HCT116 (cell line): ENCODE measurements around the gene DET1. TPM values are rescaled to one million over a fixed set of nuclear protein-coding genes. Genes with fewer than 3 reads are reported as not detected.
"Not testable (repeated sequence)": the region's sequence is repeated elsewhere in the genome, so short reads cannot be mapped to it uniquely, and the experiment has no call there.

ENCODE experiments used
- ATAC-seq: fragments of 200-7000 bp; cut with Tn5 transposase; 2 replicates; pipeline ENCODE4 v1.9.1; 2020; ENCODE audit warnings: mild to moderate bottlenecking, moderate library complexity
- BruUV-seq: library from RNA; stranded (reverse); fragments of 400-500 nt; replicated peaks from 2 replicates; lab custom pipeline; 2021; lab: Mats Ljungman, UMichigan
- CTCF ChIA-PET: fragments of 300-600 bp; sonication (Branson Sonifier 250); formaldehyde crosslinking; loops from one replicate; lab custom pipeline; 2021; ENCODE audit warnings: antibody characterized with exemption; lab: Charles Lee
- POLR2A ChIA-PET: fragments of 300-600, 350-600 bp; sonication (Branson Sonifier 250); formaldehyde crosslinking; loops from one replicate; lab custom pipeline; 2021; ENCODE audit warnings: antibody characterized with exemption; lab: Charles Lee
- RAD21 ChIA-PET, 2 experiments: fragments of 300-600 bp; sonication (Branson Sonifier 250); formaldehyde crosslinking; loops; one replicate each; lab custom pipeline; 2023; ENCODE audit warnings: low total read pairs in 2 of 2; ENCODE audit not compliant: uncharacterized antibody in 2 of 2, unreplicated experiment in 2 of 2, low non-redundant PET in 1 of 2; lab: Charles Lee
- DNase-seq: peaks from one replicate; pipeline ENCODE4 v3.0.0-alpha.2; 2010; ENCODE audit warnings: low read depth, low spot score
- H2AFZ ChIP-seq: fragments of 200-600 bp; shearing (Covaris generic), sonication (generic); 2 replicates; pipeline ENCODE4 v1.6.1; 2017; ENCODE audit warnings: low read depth, mixed run types, mixed read lengths, antibody characterized with exemption, low read length; ENCODE audit not compliant: poor library complexity, severe bottlenecking
- H3K27ac ChIP-seq: 2 replicates; pipeline ENCODE4 v1.5.1; 2012; ENCODE audit warnings: low read depth, low read length
- H3K27me3 ChIP-seq: fragments of 200-600 bp; sonication (generic); 2 replicates; pipeline ENCODE4 v1.6.1; 2016; ENCODE audit warnings: mixed run types, low read length, mixed read lengths; ENCODE audit not compliant: insufficient read depth
- H3K36me3 ChIP-seq, 2 experiments: fragments of 200-500 bp in 1 of 2; fragments of 200-600 bp in 1 of 2; sonication (Bioruptor generic) in 1 of 2; sonication (generic) in 1 of 2; 2 replicates each; pipeline versions ENCODE4 v1.5.1 to v1.6.1; 2014 to 2016; ENCODE audit warnings: low read length in 2 of 2, inconsistent platforms in 1 of 2, mixed read lengths in 1 of 2, mixed run types in 1 of 2; ENCODE audit not compliant: insufficient read depth in 2 of 2, control insufficient read depth in 1 of 2
- H3K4me1 ChIP-seq, 2 experiments: fragments of 200-600 bp in 1 of 2; sonication (generic) in 1 of 2; 2 replicates each; pipeline versions ENCODE4 v1.5.1 to v1.6.1; 2012 to 2017; ENCODE audit warnings: low read length in 2 of 2, inconsistent platforms in 1 of 2, mild to moderate bottlenecking in 1 of 2, mixed read lengths in 1 of 2, mixed run types in 1 of 2, moderate library complexity in 1 of 2; ENCODE audit not compliant: insufficient read depth in 2 of 2, control insufficient read depth in 1 of 2
- H3K4me2 ChIP-seq: fragments of 200-600 bp; sonication (generic); 2 replicates; pipeline ENCODE4 v1.6.1; 2017; ENCODE audit warnings: mixed run types, low read length, mixed read lengths
- H3K4me3 ChIP-seq, 2 experiments: fragments of 200-600 bp in 1 of 2; sonication (generic) in 1 of 2; replicated peaks in 1 of 2; 2 replicates each; pipeline ENCODE4 v1.5.1; 2011 to 2016; ENCODE audit warnings: low read length in 2 of 2, control low read depth in 1 of 2, low read depth in 1 of 2, mild to moderate bottlenecking in 1 of 2, mixed read lengths in 1 of 2, mixed run types in 1 of 2
- H3K79me2 ChIP-seq: fragments of 200-600 bp; sonication (generic); 2 replicates; pipeline ENCODE4 v1.6.1; 2017; ENCODE audit warnings: mild to moderate bottlenecking, mixed run types, low read length, moderate library complexity, mixed read lengths; ENCODE audit not compliant: insufficient read depth
- H3K9ac ChIP-seq: fragments of 200-600 bp; sonication (generic); 2 replicates; pipeline ENCODE4 v1.6.1; 2016; ENCODE audit warnings: low read length, mixed read lengths
- H3K9me2 ChIP-seq: fragments of 200-600 bp; sonication (generic), shearing (Covaris generic); 2 replicates; pipeline ENCODE4 v1.6.1; 2017; ENCODE audit warnings: mixed run types, mild to moderate bottlenecking, moderate library complexity; ENCODE audit not compliant: insufficient read depth
- H3K9me3 ChIP-seq, 2 experiments: fragments of 200-500 bp in 1 of 2; fragments of 200-600 bp in 1 of 2; sonication (Bioruptor generic) in 1 of 2; sonication (generic) in 1 of 2; 2 replicates each; pipeline ENCODE4 v1.6.1; 2014 to 2017; ENCODE audit warnings: low read length in 2 of 2, mixed read lengths in 2 of 2, inconsistent platforms in 1 of 2, low read depth in 1 of 2, mild to moderate bottlenecking in 1 of 2, mixed run types in 1 of 2, moderate library complexity in 1 of 2; ENCODE audit not compliant: control insufficient read depth in 1 of 2, insufficient read depth in 1 of 2
- H4K20me1 ChIP-seq: fragments of 200-600 bp; sonication (generic), shearing (Covaris generic); 2 replicates; pipeline ENCODE4 v1.6.1; 2017; ENCODE audit warnings: mixed run types, mild to moderate bottlenecking, moderate library complexity; ENCODE audit not compliant: insufficient read depth
- intact Hi-C: fragments of 100-400 bp; cut with micrococcal nuclease; formaldehyde crosslinking; loops from 2 replicates; pipeline ENCODE4 v1.10.0; 2022
- total RNA-seq: library from RNA; stranded (reverse); gene quantifications from one replicate; pipeline ENCODE4 v1.2.1, GENCODE V29; 2021; ENCODE audit not compliant: unreplicated experiment
- TF ChIP-seq, protein P1 (sequence below), 3 experiments: fragments of 200-600 bp in 1 of 3; sonication (generic) in 1 of 3; IDR thresholded peaks in 2 of 3; conservative IDR thresholded peaks in 1 of 3; 2 replicates each; pipeline ENCODE4 v1.5.1; 2012 to 2017; ENCODE audit warnings: low read depth in 2 of 3, low read length in 2 of 3, antibody characterized with exemption in 1 of 3, borderline replicate concordance in 1 of 3, control low read depth in 1 of 3, mild to moderate bottlenecking in 1 of 3, mixed read lengths in 1 of 3, mixed run types in 1 of 3, moderate library complexity in 1 of 3; ENCODE audit not compliant: insufficient read depth in 1 of 3

DET1 gene
- total RNA-seq, 1 experiment from 2014 or later, result 2.5 TPM

DNA sequence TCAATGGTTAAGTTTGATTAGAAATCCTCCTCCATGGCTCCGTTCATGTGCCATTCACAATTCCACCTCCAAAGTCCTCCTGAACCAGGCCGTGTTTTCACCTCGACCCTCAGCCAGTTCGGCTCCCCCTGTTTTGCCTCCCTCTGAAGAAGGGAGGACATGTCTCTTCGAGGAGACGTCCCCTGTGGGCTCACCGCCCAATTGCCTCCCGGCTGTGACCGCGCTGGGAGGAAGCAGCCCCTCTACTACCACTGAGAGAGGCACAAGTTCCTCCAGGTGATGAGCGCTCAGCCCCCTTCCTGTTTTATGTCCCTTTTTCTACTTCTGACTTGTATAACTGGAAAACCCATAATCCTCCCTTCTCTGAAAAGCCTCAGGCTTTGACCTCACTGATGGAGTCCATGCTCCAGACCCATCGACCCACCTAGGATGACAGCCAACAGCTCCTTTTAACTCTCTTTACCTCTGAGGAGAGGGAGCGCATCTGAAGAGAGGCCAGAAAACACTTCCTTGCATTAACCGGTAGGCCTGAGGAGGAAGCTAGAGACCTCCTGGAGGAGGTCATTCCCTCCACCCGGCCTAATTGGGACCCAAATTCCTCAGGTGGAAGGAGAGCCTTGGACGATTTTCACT, 4.7 kb downstream of the DET1 start:
- BruUV-seq, result no TSS peak

DNA sequence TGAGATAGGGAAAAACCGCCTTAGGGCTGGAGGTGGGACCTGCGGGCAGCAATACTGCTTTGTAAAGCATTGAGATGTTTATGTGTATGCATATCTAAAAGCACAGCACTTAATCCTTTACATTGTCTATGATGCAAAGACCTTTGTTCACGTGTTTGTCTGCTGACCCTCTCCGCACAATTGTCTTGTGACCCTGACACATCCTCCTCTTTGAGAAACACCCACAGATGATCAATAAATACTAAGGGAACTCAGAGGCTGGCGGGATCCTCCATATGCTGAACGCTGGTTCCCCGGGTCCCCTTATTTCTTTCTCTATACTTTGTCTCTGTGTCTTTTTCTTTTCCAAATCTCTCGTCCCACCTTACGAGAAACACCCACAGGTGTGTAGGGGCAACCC, 5.4 kb downstream of the DET1 start:
- DNase-seq, H3K9ac ChIP-seq, H3K9me3 ChIP-seq, H3K9me2 ChIP-seq, POLR2A ChIA-PET, H3K79me2 ChIP-seq, BruUV-seq, H2AFZ ChIP-seq, RAD21 ChIA-PET, H3K27me3 ChIP-seq, H3K4me3 ChIP-seq, H3K27ac ChIP-seq, CTCF ChIA-PET, H4K20me1 ChIP-seq, H3K36me3 ChIP-seq, ATAC-seq, H3K4me2 ChIP-seq, intact Hi-C loops: not testable (repeated sequence)
- peaks cover 4 to 15% of the 10 kb centered on the region in 2 experiments; a peak in 2 of 4 replicates for H3K4me1 ChIP-seq

More for the DNA sequence above, 4.7 kb downstream of the DET1 start:
- Histone ChIP-seq H3K4me2 (peak overlapping the region; percentile 26; the same call in 1 of the 2 replicates), H3K27ac (no peak overlapping the region), H3K4me1 (peaks cover 4 to 17% of the 10 kb centered on the region in 2 experiments; a peak in 3 of 4 replicates), H2AFZ (no peak overlapping the region), H3K79me2 (no peaks in the 10 kb centered on the region), H3K9me3 (no peaks in the 10 kb centered on the region), H3K4me3 (no peak overlapping the region), H3K27me3 (no peaks in the 10 kb centered on the region), H3K9me2 (no peaks in the 10 kb centered on the region), H3K36me3 (no peaks in the 10 kb centered on the region), H3K9ac (no peak overlapping the region), H4K20me1 (no peaks in the 10 kb centered on the region)
- TF ChIP-seq, protein P1, sequence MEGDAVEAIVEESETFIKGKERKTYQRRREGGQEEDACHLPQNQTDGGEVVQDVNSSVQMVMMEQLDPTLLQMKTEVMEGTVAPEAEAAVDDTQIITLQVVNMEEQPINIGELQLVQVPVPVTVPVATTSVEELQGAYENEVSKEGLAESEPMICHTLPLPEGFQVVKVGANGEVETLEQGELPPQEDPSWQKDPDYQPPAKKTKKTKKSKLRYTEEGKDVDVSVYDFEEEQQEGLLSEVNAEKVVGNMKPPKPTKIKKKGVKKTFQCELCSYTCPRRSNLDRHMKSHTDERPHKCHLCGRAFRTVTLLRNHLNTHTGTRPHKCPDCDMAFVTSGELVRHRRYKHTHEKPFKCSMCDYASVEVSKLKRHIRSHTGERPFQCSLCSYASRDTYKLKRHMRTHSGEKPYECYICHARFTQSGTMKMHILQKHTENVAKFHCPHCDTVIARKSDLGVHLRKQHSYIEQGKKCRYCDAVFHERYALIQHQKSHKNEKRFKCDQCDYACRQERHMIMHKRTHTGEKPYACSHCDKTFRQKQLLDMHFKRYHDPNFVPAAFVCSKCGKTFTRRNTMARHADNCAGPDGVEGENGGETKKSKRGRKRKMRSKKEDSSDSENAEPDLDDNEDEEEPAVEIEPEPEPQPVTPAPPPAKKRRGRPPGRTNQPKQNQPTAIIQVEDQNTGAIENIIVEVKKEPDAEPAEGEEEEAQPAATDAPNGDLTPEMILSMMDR (IDR thresholded peaks at IDR 0.05 in 2 of 3, conservative IDR thresholded peaks at IDR 0.05 in 1 of 3; ENCODE audit: borderline replicate concordance in 1 of 3, insufficient read depth in 1 of 3, low read depth in 2 of 3, low read length in 2 of 3), result no peak
- no peak for ATAC-seq
- no peak for DNase-seq
- intact Hi-C loops, result no loop called here
- CTCF ChIA-PET, result no interaction called here
- POLR2A ChIA-PET, result no interaction called here
- RAD21 ChIA-PET, result no interaction called here

DNA sequence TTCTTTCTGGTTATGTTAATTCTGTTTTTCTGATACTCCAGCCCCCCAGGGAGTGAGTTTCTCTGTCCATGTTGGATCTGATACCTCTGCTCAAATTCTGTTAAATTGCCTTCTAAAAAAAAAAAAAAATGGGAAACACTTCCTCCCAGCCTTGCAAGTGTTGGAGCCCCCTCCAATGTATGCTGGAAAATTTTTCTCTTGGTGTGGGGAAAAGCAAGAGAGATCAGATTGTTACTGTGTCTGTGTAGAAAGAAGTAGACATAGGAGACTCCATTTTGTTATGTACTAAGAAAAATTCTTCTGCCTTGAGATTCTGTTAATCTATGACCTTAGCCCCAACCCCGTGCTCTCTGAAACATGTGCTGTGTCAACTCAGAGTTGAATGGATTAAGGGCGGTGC, 6.1 kb downstream of the DET1 start:
- H3K9me3 ChIP-seq, DNase-seq, H2AFZ ChIP-seq, H3K27me3 ChIP-seq, ATAC-seq, H3K9me2 ChIP-seq, POLR2A ChIA-PET, H3K9ac ChIP-seq, BruUV-seq, CTCF ChIA-PET, RAD21 ChIA-PET, H3K27ac ChIP-seq, intact Hi-C loops, H3K36me3 ChIP-seq, H3K79me2 ChIP-seq, H4K20me1 ChIP-seq, H3K4me3 ChIP-seq, H3K4me2 ChIP-seq: not testable (repeated sequence)
- peaks cover 3 to 14% of the 10 kb centered on the region in 2 experiments; a peak in 2 of 4 replicates for H3K4me1 ChIP-seq
